GM12878 (cell line): ENCODE data around the gene TBC1D1. TPM values are rescaled to one million over a fixed set of nuclear protein-coding genes. Genes with fewer than 3 reads are reported as not detected.

Experiments
- ATAC-seq: fragments of 200-7000 bp; cut with Tn5 transposase; 3 replicates; pipeline ENCODE4 v1.9.1; 2020; ENCODE audit warnings: mild to moderate bottlenecking, moderate library complexity
- BruUV-seq: library from RNA; stranded (reverse); fragments of 400-500 nt; replicated peaks from 2 replicates; lab custom pipeline; 2021; lab: Mats Ljungman, UMichigan
- CTCF ChIA-PET: fragments of 300-600 bp; sonication (Branson Sonifier 250); formaldehyde crosslinking; extraction: SDS; loops from one replicate; lab custom pipeline; 2021; ENCODE audit warnings: inconsistent platforms; lab: Yijun Ruan, JAX
- POLR2A ChIA-PET: fragments of 350-600 bp; formaldehyde crosslinking; extraction: SDS; loops from one replicate; lab custom pipeline; 2021; ENCODE audit warnings: inconsistent platforms; lab: Charles Lee
- RAD21 ChIA-PET: fragments of 300-600 bp; sonication (Branson Sonifier 250); formaldehyde crosslinking; loops from one replicate; lab custom pipeline; 2023; ENCODE audit warnings: antibody characterized with exemption; ENCODE audit not compliant: unreplicated experiment; lab: Charles Lee
- SMC1A ChIA-PET: fragments of 300-600 bp; sonication (Branson Sonifier 250); formaldehyde crosslinking; loops from one replicate; lab custom pipeline; 2023; ENCODE audit not compliant: unreplicated experiment, uncharacterized antibody; lab: Charles Lee
- DNase-seq: peaks from one replicate; pipeline ENCODE4 v3.0.0-alpha.2; 2011; ENCODE audit warnings: low read depth, low spot score
- FAIRE-seq: peaks from 3 replicates; lab custom pipeline; 2011; peaks lifted over from hg19 to GRCh38; lab: Jason Lieb, UNC
- H2AFZ ChIP-seq: 2 replicates; pipeline ENCODE4 v1.6.0; 2011; ENCODE audit warnings: low read depth, low read length, control low read depth; ENCODE audit not compliant: control insufficient read depth
- H3K27ac ChIP-seq: 2 replicates; pipeline ENCODE4 v1.5.1; 2011; ENCODE audit warnings: control low read depth; ENCODE audit not compliant: control insufficient read depth, insufficient read depth
- H3K27me3 ChIP-seq, 2 experiments: replicated peaks in 1 of 2; 2 replicates each; pipeline versions ENCODE4 v1.6.0 to v1.6.1; 2011; ENCODE audit warnings: low read length in 1 of 2; ENCODE audit not compliant: control insufficient read depth in 2 of 2, insufficient read depth in 2 of 2
- H3K36me3 ChIP-seq, 2 experiments: 2 replicates each; pipeline ENCODE4 v1.5.1; 2011; ENCODE audit warnings: low read length in 1 of 2; ENCODE audit not compliant: control insufficient read depth in 2 of 2, insufficient read depth in 2 of 2
- H3K4me1 ChIP-seq: 2 replicates; pipeline ENCODE4 v1.6.1; 2011; ENCODE audit warnings: mild to moderate bottlenecking, low read length, moderate library complexity, mixed read lengths; ENCODE audit not compliant: control insufficient read depth, insufficient read depth
- H3K4me2 ChIP-seq: 2 replicates; pipeline ENCODE4 v1.6.0; 2011; ENCODE audit warnings: control low read depth; ENCODE audit not compliant: control insufficient read depth, insufficient read depth
- H3K4me3 ChIP-seq: fragments of 200-600 bp; sonication (generic); 2 replicates; pipeline ENCODE4 v1.5.1; 2016
- H3K79me2 ChIP-seq: 2 replicates; pipeline ENCODE4 v1.6.0; 2011; ENCODE audit warnings: low read length; ENCODE audit not compliant: control insufficient read depth, insufficient read depth
- H3K9ac ChIP-seq: 2 replicates; pipeline ENCODE4 v1.8.0; 2011; ENCODE audit warnings: low read length, control low read depth, mixed read lengths; ENCODE audit not compliant: control insufficient read depth, insufficient read depth
- H3K9me3 ChIP-seq: replicated peaks from 3 replicates; pipeline ENCODE4 v1.5.1; 2011; ENCODE audit warnings: mild to moderate bottlenecking, low read length; ENCODE audit not compliant: control insufficient read depth, insufficient read depth
- H4K20me1 ChIP-seq: 2 replicates; pipeline ENCODE4 v1.6.0; 2011; ENCODE audit not compliant: control insufficient read depth, insufficient read depth
- ATF7 ChIP-seq: fragments of 450-650 bp; IDR thresholded peaks from 2 replicates; pipeline ENCODE4 v1.6.1; 2016; ENCODE audit warnings: low read depth, mild to moderate bottlenecking
- BACH1 ChIP-seq: fragments of 450-650 bp; IDR thresholded peaks from 2 replicates; pipeline ENCODE4 v1.6.1; 2017; ENCODE audit warnings: mild to moderate bottlenecking, borderline replicate concordance
- CBX5 ChIP-seq: sonication (generic); IDR thresholded peaks from 2 replicates; pipeline ENCODE4 v1.6.1; 2016; ENCODE audit warnings: low read depth, moderate library complexity, mild to moderate bottlenecking, inconsistent platforms
- FOXK2 ChIP-seq: fragments of 450-650 bp; IDR thresholded peaks from 2 replicates; pipeline ENCODE4 v1.6.1; 2017; ENCODE audit warnings: mild to moderate bottlenecking, moderate library complexity
- HDGF ChIP-seq: fragments of 450-650 bp; IDR thresholded peaks from 2 replicates; pipeline ENCODE4 v1.6.1; 2016; ENCODE audit warnings: antibody characterized with exemption
- KDM1A ChIP-seq: fragments of 200-600 bp; sonication (generic); IDR thresholded peaks from 2 replicates; pipeline ENCODE4 v1.6.1; 2016; ENCODE audit warnings: borderline replicate concordance
- NFYB ChIP-seq: IDR thresholded peaks from 2 replicates; pipeline ENCODE4 v1.6.1; 2011; ENCODE audit warnings: low read depth, mild to moderate bottlenecking, low read length, improper control_type of control experiment, moderate library complexity; ENCODE audit not compliant: insufficient read depth
- NR2C2 ChIP-seq: IDR thresholded peaks from 2 replicates; pipeline ENCODE4 v1.6.1; 2011; ENCODE audit warnings: borderline replicate concordance, low read depth; ENCODE audit not compliant: control insufficient read depth, insufficient read length
- POU2F2 ChIP-seq: IDR thresholded peaks from 3 replicates; pipeline ENCODE4 v1.6.1; 2011; ENCODE audit warnings: low read depth, mild to moderate bottlenecking, low read length, borderline replicate concordance
- RELA ChIP-seq: fragments of 450-650 bp; IDR thresholded peaks from 2 replicates; pipeline ENCODE4 v1.8.0; 2014; ENCODE audit warnings: borderline replicate concordance; ENCODE audit not compliant: partially characterized antibody
- SIN3A ChIP-seq: IDR thresholded peaks from 2 replicates; pipeline ENCODE4 v1.6.1; 2012; ENCODE audit warnings: low read depth, low read length, improper control_type of control experiment
- TCF3 ChIP-seq: IDR thresholded peaks from 2 replicates; pipeline ENCODE4 v1.6.1; 2012; ENCODE audit warnings: low read depth, mild to moderate bottlenecking, low read length, borderline replicate concordance; ENCODE audit not compliant: insufficient read depth
- TCF7 ChIP-seq: IDR thresholded peaks from 2 replicates; pipeline ENCODE4 v1.6.1; 2014; ENCODE audit warnings: antibody characterized with exemption, borderline replicate concordance
- YY1 ChIP-seq: IDR thresholded peaks from 2 replicates; pipeline ENCODE4 v1.6.1; 2011; ENCODE audit warnings: low read depth, mild to moderate bottlenecking, low read length
- ZBTB33 ChIP-seq: fragments of 450-650 bp; IDR thresholded peaks from 2 replicates; pipeline ENCODE4 v1.6.1; 2017; ENCODE audit warnings: mild to moderate bottlenecking
- ZNF592 ChIP-seq: fragments of 450-650 bp; IDR thresholded peaks from 2 replicates; pipeline ENCODE4 v1.6.1; 2017; ENCODE audit warnings: mild to moderate bottlenecking, moderate library complexity
- ZSCAN29 ChIP-seq: fragments of 450-650 bp; IDR thresholded peaks from 2 replicates; pipeline ENCODE4 v1.6.1; 2017; ENCODE audit warnings: mild to moderate bottlenecking, moderate library complexity
- WGBS: methylation state at CpG from one replicate; pipeline ENCODE4 v1.1.6; 2016; ENCODE audit warnings: low lambda C conversion rate; ENCODE audit not compliant: insufficient replicate concordance, insufficient coverage; ENCODE audit errors: missing lambda C conversion rate; 5-methylcytosine and 5-hydroxymethylcytosine counted together
- in situ Hi-C: fragments of 300-500 bp; cut with MboI; formaldehyde crosslinking; loops from 9 replicates; pipeline ENCODE4 v1.14.3; 2018; ENCODE audit warnings: mixed read lengths
- intact Hi-C: fragments of 100-400 bp; cut with micrococcal nuclease; formaldehyde crosslinking; loops from one replicate; pipeline ENCODE4 v1.14.2; 2022; ENCODE audit not compliant: unreplicated experiment
- polyA plus RNA-seq, 11 experiments: library from polyadenylated mRNA; depleted of rRNA in 4 of 11; unstranded in 6 of 11; stranded (reverse) in 5 of 11; fragments of >200 nt; fragmentation: Nextera tagmentation in 4 of 11; fragmentation: Illumina TruSeq in 1 of 11; extraction: Ambion mirVana in 4 of 11; extraction: Trizol in 1 of 11; gene quantifications; 1 replicate in 1 of 11; 2 replicates in 10 of 11; pipeline versions ENCODE4 v1.2.1 to v1.2.3, GENCODE V29; 2011 to 2016; ENCODE audit warnings: inconsistent platforms in 2 of 11, missing spikeins in 2 of 11, low read depth in 1 of 11
- total RNA-seq, 4 experiments: library from RNA; depleted of rRNA in 3 of 4; stranded (reverse); fragments of >200 nt in 3 of 4; fragmentation: Illumina TruSeq in 1 of 4; extraction: Trizol in 1 of 4; gene quantifications; 2 replicates each; pipeline versions ENCODE4 v1.2.1 to v1.2.3, GENCODE V29; 2013 to 2021

The TBC1D1 gene
- total and polyA plus RNA-seq, 10 of the 15 experiments (the other 5 are each of a cell fraction or from before 2014, with no cell fraction given): 5.3 to 102 (median 57.8) TPM

DNA sequence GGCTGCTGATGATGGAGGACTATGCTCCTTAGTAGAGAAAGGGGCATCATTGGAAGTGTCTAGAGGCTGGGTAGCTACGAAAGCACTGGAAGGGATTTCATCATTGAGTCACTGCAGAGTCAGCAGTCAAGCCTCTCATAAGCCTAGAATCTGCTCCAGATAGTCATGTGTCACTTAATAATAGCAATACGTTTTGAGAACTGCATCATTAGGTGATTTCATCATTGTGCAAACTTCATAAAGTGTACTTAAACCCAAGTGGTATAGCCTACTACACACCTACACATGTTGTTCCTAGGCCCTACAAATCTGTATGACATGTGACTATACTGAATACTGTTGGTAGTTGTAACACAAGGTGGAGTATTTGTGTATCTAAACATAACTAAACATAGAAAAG lies 234.9 kb downstream of the TBC1D1 start:
- in situ Hi-C loops: loop anchor here (25.0 kb wide), 1 partner anchor 1486 kb away; no protein-coding TSS in a partner anchor
- Histone ChIP-seq H3K9me3 (no peaks in the 10 kb centered on the region; the same call in 2 of the 3 replicates), H3K4me2 (no peak overlapping the region), H4K20me1 (no peaks in the 10 kb centered on the region), H3K79me2 (no peaks in the 10 kb centered on the region), H3K4me1 (peaks cover 65% of the 10 kb centered on the region), H3K27ac (no peak overlapping the region), H3K4me3 (no peak overlapping the region), H3K9ac (no peak overlapping the region), H3K27me3 (no peaks in the 10 kb centered on the region), H3K36me3 (peaks cover 0 to 3% of the 10 kb centered on the region in 2 experiments; a peak in 2 of 4 replicates), H2AFZ (no peak overlapping the region)
- FAIRE-seq: no peak
- intact Hi-C loops: no loop called here
- whole genome bisulfite sequencing: 91% methylated on average over 2 of the region's 2 CpGs
- DNase-seq: no peak
- ChIA-PET POLR2A (no interaction called here), SMC1A (interaction anchor here (0.7 to 5.6 kb wide), 5 partner anchors 12 to 184 kb away, joined by 3 to 54 read pairs (median 7); no protein-coding TSS in a partner anchor), CTCF (interaction anchor here (0.6 to 1.5 kb wide), 3 partner anchors 9 to 550 kb away, joined by 3 to 7 read pairs (median 3); no protein-coding TSS in a partner anchor), RAD21 (no interaction called here)
- no peak for TF ChIP-seq CBX5
- TF ChIP-seq SIN3A: no peak
- TF ChIP-seq RELA: no peak
- no peak for TF ChIP-seq ZBTB33
- TF ChIP-seq TCF7: no peak
- TF ChIP-seq HDGF: no peak
- TF ChIP-seq ZNF592: no peak
- TF ChIP-seq POU2F2: no peak
- no peak for TF ChIP-seq NR2C2
- TF ChIP-seq ZSCAN29: no peak
- no peak for TF ChIP-seq ATF7
- no peak for TF ChIP-seq KDM1A
- TF ChIP-seq NFYB: no peak
- no peak for TF ChIP-seq BACH1
- TF ChIP-seq YY1: no peak
- no peak for TF ChIP-seq TCF3
- no peak for TF ChIP-seq FOXK2
- no peak for ATAC-seq
- no TSS peak for BruUV-seq
